ENCODE results near the gene TBC1D5. TPM values are rescaled to one million over a fixed set of nuclear protein-coding genes. Genes with fewer than 3 reads are reported as not detected.

The TBC1D5 gene
- total and polyA plus RNA-seq, 2 donors (not counting 1 experiment from before 2014, with no cell fraction given): 22.6 to 111 TPM

DNA sequence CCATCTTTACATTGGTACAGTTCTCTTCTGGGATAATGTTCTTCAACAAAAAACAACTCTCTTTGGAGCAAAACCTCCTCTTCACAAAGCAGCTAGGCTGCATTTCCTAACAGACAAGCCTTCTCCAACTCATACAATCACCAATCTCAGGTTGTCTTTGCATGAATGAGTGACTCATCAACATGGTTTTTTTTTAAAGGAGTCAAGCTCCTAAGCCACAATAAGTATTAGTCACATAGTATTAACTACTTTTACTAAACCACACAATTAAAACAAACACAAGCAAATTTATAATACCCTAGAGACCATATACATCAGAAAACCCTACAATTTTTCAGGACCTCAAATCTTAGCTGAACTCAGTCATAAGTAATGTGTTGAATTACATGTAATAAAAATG, 137.4 kb downstream of the TBC1D5 start:
- CTCF ChIA-PET: no interaction called here

DNA sequence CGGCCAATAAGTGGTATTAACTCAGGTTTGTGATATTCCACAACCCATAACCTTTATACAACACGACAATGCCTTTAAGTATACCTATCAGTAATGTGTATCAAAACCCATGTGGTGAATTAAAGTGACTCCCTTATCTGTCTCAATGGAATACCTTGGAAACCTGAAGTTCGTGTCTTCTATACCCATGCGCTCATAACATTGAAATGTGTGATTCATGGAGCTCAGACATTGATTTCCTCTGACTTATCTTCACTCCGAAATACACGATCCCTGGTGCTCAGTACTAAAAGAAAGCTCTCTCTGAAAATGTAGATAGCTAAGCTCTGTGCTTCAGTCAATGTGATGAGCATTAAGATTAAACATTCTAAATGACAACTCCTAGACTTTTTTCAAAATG, 140.3 kb downstream of the TBC1D5 start:
- Histone ChIP-seq H3K9me3 (ENCODE audit: control extremely low read depth in 1 of 3, control insufficient read depth in 2 of 3, insufficient read depth in 1 of 3, low read length in 2 of 3) (peaks cover 0 to 4% (median 0%) of the 10 kb centered on the region in 3 donors), H3K27me3 (replicated peaks in 1 of 4; ENCODE audit: control extremely low read depth in 1 of 4, control insufficient read depth in 3 of 4, insufficient read depth in 4 of 4, low read length in 3 of 4) (no peaks in the 10 kb centered on the region), H3K79me2 (ENCODE audit: control insufficient read depth, insufficient read depth, low read length) (peaks cover 34% of the 10 kb centered on the region), H3K27ac (ENCODE audit: low read length in 2 of 2) (no peak overlapping the region), H3K4me3 (ENCODE audit: control extremely low read depth in 1 of 5, extremely low read depth in 1 of 5, insufficient read depth in 1 of 5, low read depth in 2 of 5, low read length in 4 of 5) (no peak overlapping the region), H4K20me1 (ENCODE audit: control insufficient read depth, insufficient read depth, low read length, poor library complexity, severe bottlenecking) (peaks cover 23% of the 10 kb centered on the region), H3K9ac (ENCODE audit: low read length) (no peak overlapping the region), H2AFZ (ENCODE audit: insufficient read depth, low read depth, low read length, poor library complexity, severe bottlenecking) (no peak overlapping the region), H3K4me2 (replicated peaks; ENCODE audit: low read depth, low read length, poor library complexity, severe bottlenecking) (no peak overlapping the region), H3K36me3 (replicated peaks in 1 of 2; ENCODE audit: control extremely low read depth in 1 of 2, control insufficient read depth in 1 of 2, extremely low read depth in 1 of 2, insufficient read depth in 2 of 2, low read length in 1 of 2) (peaks cover 0 to 3% of the 10 kb centered on the region in 2 experiments), H3K4me1 (ENCODE audit: control insufficient read depth in 2 of 2, insufficient read depth in 2 of 2, low read length in 2 of 2) (no peaks in the 10 kb centered on the region)
- Mint-ChIP-seq H3K27me3 (no peaks in the 10 kb centered on the region), H3K4me1 (peaks cover 10% of the 10 kb centered on the region), H3K4me3 (no peak overlapping the region), H3K27ac (no peak overlapping the region), H3K9me3 (ENCODE audit: insufficient read depth) (no peaks in the 10 kb centered on the region)
- CTCF ChIA-PET: interaction anchor here (0.5 kb wide), 1 partner anchor 11 kb away, joined by 5 read pairs; no protein-coding TSS in a partner anchor
- DNase-seq (no peak), ATAC-seq (ENCODE audit: low read depth) (no peak)
- intact Hi-C loops (cut with micrococcal nuclease): no loop called here
- whole genome bisulfite sequencing (ENCODE audit: insufficient coverage): no CpG with 5 or more reads among the region's 6 CpGs
- TF ChIP-seq, protein P1, sequence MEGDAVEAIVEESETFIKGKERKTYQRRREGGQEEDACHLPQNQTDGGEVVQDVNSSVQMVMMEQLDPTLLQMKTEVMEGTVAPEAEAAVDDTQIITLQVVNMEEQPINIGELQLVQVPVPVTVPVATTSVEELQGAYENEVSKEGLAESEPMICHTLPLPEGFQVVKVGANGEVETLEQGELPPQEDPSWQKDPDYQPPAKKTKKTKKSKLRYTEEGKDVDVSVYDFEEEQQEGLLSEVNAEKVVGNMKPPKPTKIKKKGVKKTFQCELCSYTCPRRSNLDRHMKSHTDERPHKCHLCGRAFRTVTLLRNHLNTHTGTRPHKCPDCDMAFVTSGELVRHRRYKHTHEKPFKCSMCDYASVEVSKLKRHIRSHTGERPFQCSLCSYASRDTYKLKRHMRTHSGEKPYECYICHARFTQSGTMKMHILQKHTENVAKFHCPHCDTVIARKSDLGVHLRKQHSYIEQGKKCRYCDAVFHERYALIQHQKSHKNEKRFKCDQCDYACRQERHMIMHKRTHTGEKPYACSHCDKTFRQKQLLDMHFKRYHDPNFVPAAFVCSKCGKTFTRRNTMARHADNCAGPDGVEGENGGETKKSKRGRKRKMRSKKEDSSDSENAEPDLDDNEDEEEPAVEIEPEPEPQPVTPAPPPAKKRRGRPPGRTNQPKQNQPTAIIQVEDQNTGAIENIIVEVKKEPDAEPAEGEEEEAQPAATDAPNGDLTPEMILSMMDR (IDR thresholded peaks at IDR 0.05): no peak
- TF ChIP-seq EZH2 (IDR thresholded peaks at IDR 0.05; ENCODE audit: borderline replicate concordance, insufficient read depth, low read depth, low read length, poor library complexity, severe bottlenecking): no peak
- POLR2A ChIA-PET: no interaction called here

More for the DNA sequence above, 137.4 kb downstream of the TBC1D5 start:
- no peak overlapping the region for H2AFZ ChIP-seq (ENCODE audit: insufficient read depth, low read depth, low read length, poor library complexity, severe bottlenecking)
- H4K20me1 ChIP-seq (ENCODE audit: control insufficient read depth, insufficient read depth, low read length, poor library complexity, severe bottlenecking): peaks cover 23% of the 10 kb centered on the region
- Mint-ChIP-seq H3K4me3 (no peak overlapping the region), H3K27ac (no peak overlapping the region), H3K4me1 (peaks cover 3% of the 10 kb centered on the region), H3K9me3 (ENCODE audit: insufficient read depth) (no peaks in the 10 kb centered on the region), H3K27me3 (no peaks in the 10 kb centered on the region)
- TF ChIP-seq, protein P1 (IDR thresholded peaks at IDR 0.05): no peak
- no peak for TF ChIP-seq EZH2 (IDR thresholded peaks at IDR 0.05; ENCODE audit: borderline replicate concordance, insufficient read depth, low read depth, low read length, poor library complexity, severe bottlenecking)
- DNase-seq (no peak), ATAC-seq (ENCODE audit: low read depth) (no peak)
- intact Hi-C loops (cut with micrococcal nuclease): no loop called here
- no peak overlapping the region for H3K4me2 ChIP-seq (replicated peaks; ENCODE audit: low read depth, low read length, poor library complexity, severe bottlenecking)
- no peak overlapping the region for H3K4me3 ChIP-seq (ENCODE audit: control extremely low read depth in 1 of 5, extremely low read depth in 1 of 5, insufficient read depth in 1 of 5, low read depth in 2 of 5, low read length in 4 of 5)
- no peak overlapping the region for H3K9ac ChIP-seq (ENCODE audit: low read length)
- POLR2A ChIA-PET: no interaction called here
- no peaks in the 10 kb centered on the region for H3K9me3 ChIP-seq (ENCODE audit: control extremely low read depth in 1 of 3, control insufficient read depth in 2 of 3, insufficient read depth in 1 of 3, low read length in 2 of 3)
- no peak overlapping the region for H3K27ac ChIP-seq (ENCODE audit: low read length in 2 of 2)
- H3K27me3 ChIP-seq (replicated peaks in 1 of 4; ENCODE audit: control extremely low read depth in 1 of 4, control insufficient read depth in 3 of 4, insufficient read depth in 4 of 4, low read length in 3 of 4): no peaks in the 10 kb centered on the region
- H3K4me1 ChIP-seq (ENCODE audit: control insufficient read depth in 2 of 2, insufficient read depth in 2 of 2, low read length in 2 of 2): no peaks in the 10 kb centered on the region
- peaks cover 0 to 2% of the 10 kb centered on the region in 2 experiments for H3K36me3 ChIP-seq (replicated peaks in 1 of 2; ENCODE audit: control extremely low read depth in 1 of 2, control insufficient read depth in 1 of 2, extremely low read depth in 1 of 2, insufficient read depth in 2 of 2, low read length in 1 of 2)
- H3K79me2 ChIP-seq (ENCODE audit: control insufficient read depth, insufficient read depth, low read length): peaks cover 30% of the 10 kb centered on the region

Data from B cell (primary cell).